Coronary artery (tissue), 2 donors: ENCODE data around the gene OLFM3.

Experiments used
- DNase-seq: peaks from one replicate; pipeline ENCODE4 v3.0.0-alpha.2; 2017; ENCODE audit warnings: low spot score
- H3K27ac ChIP-seq, 2 donors: fragments of 200-600 bp; sonication (generic); one replicate each; pipeline ENCODE4 v1.5.1; 2016 to 2019
- H3K4me3 ChIP-seq: fragments of 200-600 bp; sonication (generic); 2 replicates; pipeline ENCODE4 v1.5.1; 2016; ENCODE audit warnings: mild to moderate bottlenecking, moderate library complexity
- CTCF ChIP-seq: fragments of 200-600 bp; sonication (generic); IDR thresholded peaks from one replicate; pipeline ENCODE4 v1.5.1; 2019; ENCODE audit warnings: antibody characterized with exemption

OLFM3 gene

GRCh38 chr1:101971304-101971703, 25.4 kb downstream of the OLFM3 start:
- DNase-seq = no peak
- Histone ChIP-seq H3K27ac (no peak overlapping the region), H3K4me3 (no peak overlapping the region)
- TF ChIP-seq CTCF = no peak

GRCh38 chr1:101967871-101968270, 28.9 kb downstream of the OLFM3 start:
- H3K4me3 ChIP-seq = no peak overlapping the region
- no peak overlapping the region for H3K27ac ChIP-seq
- TF ChIP-seq CTCF = no peak
- no peak for DNase-seq

- no peak for DNase-seq
- TF ChIP-seq CTCF = no peak
- Histone ChIP-seq H3K4me3 (no peak overlapping the region), H3K27ac (no peak overlapping the region)
These were observed 31.4 kb downstream of the OLFM3 start for GRCh38 chr1:101965341-101965740.

- no peak for TF ChIP-seq CTCF
- no peak overlapping the region for H3K4me3 ChIP-seq
- DNase-seq = no peak
- H3K27ac ChIP-seq = no peak overlapping the region
These were observed 32.0 kb downstream of the OLFM3 start for GRCh38 chr1:101964708-101965107.

- no peak for TF ChIP-seq CTCF
- H3K27ac ChIP-seq = no peak overlapping the region
- H3K4me3 ChIP-seq = no peak overlapping the region
- no peak for DNase-seq
These were observed 36.6 kb downstream of the OLFM3 start for GRCh38 chr1:101960142-101960541.

- Histone ChIP-seq H3K27ac (no peak overlapping the region), H3K4me3 (no peak overlapping the region)
- TF ChIP-seq CTCF = no peak
- no peak for DNase-seq
These were observed 37.3 kb downstream of the OLFM3 start for GRCh38 chr1:101959456-101959855.

GRCh38 chr1:101957771-101958170, 39.0 kb downstream of the OLFM3 start:
- Histone ChIP-seq H3K4me3 (no peak overlapping the region), H3K27ac (no peak overlapping the region)
- no peak for DNase-seq
- no peak for TF ChIP-seq CTCF
